ENCODE results near the gene CNBP.

CNBP gene

DNA sequence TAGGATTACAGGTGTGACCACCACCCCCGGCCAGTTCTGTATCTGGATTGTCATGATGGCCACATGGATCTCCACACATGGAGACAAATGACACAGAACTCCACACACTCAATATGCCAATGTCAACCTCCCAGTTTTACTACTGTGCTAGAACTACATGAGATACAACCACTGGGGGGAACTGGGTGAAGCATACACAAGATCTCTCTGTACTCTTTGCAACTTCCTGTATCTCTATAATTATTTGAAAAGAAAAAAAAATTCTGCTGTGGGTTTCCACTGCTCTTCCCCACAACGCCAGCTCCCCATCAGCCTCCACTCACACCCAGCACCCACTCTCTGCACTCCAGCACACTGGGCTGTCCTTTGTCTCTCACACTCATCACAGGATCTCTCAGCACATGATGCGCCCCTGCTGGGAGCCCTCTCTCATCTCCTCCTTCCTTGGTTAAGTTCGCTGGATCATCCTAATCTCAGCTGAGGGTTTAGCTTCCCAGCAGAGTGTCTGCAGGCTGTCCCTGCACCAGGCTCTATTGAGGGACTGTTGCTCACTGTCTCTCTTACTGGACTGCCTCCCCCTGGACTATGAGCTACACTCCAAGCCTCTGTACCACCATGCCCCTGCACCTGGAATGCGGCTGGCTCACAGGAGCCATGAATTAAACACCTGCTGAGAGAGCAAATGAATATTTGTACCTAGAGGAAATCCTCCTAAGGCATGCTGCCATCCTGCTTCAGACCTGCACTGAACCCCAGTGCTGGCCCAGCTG lies 51.4 kb downstream of the CNBP start:
- no peak for DNase-seq (ENCODE audit: low read depth in 1 of 2, low spot score in 1 of 2)

DNA sequence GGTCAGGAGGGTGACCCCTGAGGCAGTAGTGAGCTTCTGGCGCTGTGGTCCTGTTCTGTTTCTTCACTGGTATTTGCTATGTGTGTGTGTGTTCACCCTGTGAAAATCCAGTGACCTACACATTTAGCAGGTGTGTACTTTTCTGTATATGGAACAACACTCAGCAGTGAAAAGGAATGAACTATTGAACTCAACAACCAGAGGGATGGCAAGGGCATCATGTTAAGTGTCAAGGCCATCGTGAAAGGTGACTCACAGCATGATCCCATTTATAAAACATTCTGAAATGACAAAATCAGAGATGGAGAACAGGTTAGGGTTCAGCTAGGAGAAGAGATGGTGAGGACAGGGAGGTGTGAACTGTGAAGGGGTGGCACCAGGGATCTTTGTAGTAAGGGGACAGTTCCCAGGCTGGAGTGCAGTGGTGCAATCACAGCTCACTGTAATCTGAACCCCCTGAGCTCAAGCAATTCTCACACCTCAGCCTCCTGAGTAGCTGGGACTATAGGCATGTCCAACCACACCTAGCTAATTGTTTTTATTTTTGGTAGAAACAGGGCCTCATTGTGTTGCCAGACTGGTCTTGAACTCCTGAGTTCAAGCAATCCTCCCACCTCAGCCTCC lies 52.1 kb downstream of the CNBP start:
- DNase-seq (ENCODE audit: low read depth in 1 of 2, low spot score in 1 of 2), result no peak

DNA sequence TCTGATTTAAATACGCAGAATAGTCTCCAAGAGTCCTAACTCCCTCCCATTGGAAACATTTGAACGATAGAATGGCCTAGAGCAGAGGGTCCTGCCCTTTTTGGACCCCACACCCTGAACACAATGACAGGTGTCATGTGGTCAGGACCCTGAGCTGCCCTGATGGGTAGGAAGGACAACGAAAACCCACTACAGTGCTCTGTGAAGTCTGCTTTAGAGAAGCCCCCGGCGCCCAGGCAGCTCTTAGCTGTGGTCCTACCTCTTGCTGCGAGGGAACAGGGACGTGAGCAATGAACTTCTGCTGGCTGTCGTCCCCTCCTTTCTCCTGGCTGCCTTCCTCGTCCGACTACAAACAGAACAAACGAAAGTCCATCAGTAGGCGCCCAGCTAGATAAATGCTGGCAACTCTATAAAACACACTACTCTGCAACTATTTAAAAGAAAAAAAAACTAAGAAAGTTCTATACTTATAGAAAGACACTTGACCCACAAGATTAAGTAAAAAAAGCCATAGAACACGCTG lies 53.3 kb downstream of the CNBP start:
- DNase-seq (ENCODE audit: low read depth in 1 of 2, low spot score in 1 of 2), result no peak

DNA sequence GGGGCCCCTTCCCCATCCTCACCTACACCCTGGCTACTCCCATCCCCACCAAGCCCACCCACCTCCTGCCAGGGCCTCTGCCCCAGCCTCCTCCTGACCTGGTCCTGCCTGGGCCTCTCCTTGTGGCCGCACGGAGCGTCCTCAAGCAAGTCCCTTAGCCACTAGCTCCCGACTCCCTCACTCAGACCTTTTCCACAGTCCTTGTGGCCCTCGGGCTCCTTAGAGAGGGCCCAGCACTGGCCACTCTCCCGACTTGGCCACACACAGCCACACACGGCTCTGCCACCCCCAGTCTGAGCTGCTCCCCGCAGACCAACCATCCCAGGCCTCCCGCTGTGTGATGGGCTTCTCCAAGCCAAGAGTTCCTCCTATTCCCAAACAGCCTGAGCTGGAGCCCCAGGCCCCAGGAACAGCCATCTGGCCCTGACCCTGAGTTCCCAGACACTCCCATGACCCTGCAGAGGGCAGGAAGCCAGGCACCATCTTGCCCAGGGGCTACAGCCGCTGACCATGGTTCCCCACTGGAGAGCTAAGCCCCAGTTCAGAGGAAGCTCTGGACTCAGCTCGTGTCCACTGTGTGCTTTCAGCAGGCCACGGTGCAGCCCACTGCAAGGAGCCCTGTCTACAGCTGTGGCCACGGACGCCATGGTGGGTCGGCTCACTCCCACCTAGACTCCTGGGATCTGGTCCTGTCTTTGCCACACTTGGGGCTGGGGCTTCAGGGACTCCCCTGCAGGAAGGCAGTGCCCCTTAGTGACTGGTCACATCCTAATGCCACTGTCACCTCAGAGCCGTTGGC lies 55.1 kb downstream of the CNBP start:
- DNase-seq (ENCODE audit: low read depth in 1 of 2, low spot score in 1 of 2), result no peak

DNA sequence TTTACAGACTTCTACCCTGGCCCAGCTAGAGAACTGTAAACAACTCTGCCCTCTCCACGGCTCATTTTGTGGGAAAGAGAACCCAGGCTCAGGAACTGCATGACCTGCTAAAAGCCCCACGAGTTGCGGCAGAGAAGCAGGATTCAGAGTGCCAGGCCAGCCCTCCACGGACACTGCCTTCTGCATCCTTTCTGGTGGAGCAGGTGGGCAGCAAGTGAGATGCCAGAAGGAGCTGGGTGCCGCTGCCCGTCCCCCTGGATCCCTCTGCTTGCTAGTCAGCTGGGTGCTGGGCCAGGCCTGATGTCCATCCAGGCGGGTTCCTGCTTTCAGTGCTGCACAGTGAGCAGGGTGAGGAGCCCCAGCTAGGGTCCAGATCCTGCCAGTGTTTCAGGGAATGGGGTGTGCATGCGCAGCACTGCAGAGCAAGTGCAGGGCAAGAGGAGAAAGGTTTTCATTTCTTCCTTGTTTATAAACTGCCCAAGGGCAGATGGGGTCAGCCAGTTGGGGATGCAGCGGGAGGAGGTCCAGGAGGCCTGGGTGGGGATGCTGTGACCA lies 56.9 kb downstream of the CNBP start:
- no peak for DNase-seq (ENCODE audit: low read depth in 1 of 2, low spot score in 1 of 2)

DNA sequence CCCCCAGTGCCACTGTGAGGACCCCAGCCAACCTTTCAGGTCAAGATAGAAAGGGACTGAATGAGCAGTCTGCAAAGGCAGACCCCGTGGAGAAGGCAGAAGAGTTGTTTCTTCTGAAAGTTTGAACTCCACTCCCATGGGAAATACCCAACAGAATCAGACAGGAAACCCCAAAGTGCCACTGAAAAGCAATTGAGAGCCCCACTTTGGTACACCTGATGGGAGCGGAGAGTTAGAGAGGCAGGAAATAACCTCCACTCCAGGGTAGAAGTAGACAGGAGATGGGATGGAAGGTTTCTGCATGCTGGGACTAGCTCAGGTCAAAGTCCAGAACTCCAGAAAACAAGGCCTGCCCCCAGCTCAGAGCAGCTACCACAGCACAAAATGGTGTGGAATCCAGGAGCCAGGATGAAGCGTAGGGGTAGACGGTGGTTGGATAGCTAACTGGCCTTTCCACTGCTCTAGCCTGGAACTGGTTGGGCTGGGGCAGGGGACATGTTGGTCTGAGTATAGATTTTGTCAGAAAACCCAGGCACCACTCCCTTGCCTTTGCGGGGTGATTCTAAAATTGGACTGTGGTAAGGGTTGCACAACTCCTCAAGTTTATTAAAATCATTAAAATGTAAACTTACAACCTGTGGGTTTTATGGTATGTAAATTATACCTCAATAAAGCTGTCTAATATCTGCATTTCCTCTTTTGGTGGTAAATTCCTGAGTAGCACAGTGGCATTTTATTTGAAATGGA lies 60.2 kb downstream of the CNBP start:
- no peak for DNase-seq (ENCODE audit: low read depth in 1 of 2, low spot score in 1 of 2)

DNA sequence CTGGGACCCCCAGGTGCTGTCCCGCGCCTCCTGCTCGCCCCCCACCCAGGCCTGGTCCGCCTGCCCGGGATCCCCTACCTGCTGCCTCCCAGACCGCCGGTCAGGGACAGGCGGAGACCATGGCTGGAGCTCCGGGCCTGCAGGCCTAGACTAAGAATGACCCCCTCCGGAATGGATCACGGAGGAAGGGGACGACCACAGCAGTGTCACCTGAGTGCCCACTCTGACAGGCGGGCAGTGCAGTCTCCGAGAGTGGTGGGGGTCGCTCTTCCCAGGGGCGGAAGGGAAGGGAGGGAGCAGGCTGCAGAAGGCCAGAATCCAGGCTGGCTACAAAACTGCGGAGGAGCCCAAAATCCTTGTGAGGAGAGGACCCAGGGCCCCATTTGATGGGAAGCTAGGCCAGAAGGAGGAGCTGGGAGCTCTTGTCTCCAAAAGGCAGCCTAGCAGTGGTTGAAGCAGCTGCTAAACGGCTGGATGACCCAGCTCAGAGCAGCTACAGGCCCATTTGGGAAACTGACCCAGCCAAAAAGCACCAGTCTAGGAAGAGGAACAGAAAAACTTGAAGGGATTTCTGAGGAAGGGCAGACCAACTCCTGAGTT lies 61.2 kb downstream of the CNBP start:
- DNase-seq (ENCODE audit: low read depth in 1 of 2, low spot score in 1 of 2), result no peak

DNA sequence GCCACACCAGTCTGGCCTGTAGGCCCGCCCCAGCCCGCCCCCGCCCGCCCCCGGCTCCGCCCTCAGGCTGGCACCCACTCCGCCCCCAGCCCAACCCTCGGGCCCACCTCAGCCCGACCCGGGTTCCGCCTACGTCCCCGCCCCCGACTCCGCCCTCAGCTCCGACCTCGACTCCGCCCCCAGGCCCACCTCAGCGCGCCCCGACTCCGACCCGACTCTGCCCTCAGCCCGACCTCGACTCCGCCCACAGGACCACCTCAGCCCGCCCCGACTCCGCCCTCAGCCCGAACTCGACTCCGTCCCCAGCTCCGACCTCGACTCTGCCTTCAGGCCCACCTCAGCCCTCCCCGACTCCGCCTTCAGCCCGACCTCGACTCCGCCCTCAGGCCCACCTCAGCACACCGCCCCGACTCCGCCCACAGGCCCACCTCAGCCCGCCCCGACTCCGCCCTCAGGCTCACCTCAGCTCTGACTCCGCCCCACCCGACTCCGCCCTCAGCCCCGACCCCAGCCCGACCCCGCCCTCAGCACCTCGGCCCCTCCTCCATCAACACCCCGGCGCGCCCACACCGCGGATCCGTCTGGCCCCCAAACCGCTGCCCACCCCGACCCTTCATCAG lies 61.8 kb downstream of the CNBP start, which contains the start of gene RAB43:
RAB43 (minus strand) TSS at position 13 of the 620 bp plus-strand sequence. CDS start 315 bp downstream, outside the sequence.
- peak; percentile 76 to 80 for DNase-seq (ENCODE audit: low read depth in 1 of 2, low spot score in 1 of 2)

DNA sequence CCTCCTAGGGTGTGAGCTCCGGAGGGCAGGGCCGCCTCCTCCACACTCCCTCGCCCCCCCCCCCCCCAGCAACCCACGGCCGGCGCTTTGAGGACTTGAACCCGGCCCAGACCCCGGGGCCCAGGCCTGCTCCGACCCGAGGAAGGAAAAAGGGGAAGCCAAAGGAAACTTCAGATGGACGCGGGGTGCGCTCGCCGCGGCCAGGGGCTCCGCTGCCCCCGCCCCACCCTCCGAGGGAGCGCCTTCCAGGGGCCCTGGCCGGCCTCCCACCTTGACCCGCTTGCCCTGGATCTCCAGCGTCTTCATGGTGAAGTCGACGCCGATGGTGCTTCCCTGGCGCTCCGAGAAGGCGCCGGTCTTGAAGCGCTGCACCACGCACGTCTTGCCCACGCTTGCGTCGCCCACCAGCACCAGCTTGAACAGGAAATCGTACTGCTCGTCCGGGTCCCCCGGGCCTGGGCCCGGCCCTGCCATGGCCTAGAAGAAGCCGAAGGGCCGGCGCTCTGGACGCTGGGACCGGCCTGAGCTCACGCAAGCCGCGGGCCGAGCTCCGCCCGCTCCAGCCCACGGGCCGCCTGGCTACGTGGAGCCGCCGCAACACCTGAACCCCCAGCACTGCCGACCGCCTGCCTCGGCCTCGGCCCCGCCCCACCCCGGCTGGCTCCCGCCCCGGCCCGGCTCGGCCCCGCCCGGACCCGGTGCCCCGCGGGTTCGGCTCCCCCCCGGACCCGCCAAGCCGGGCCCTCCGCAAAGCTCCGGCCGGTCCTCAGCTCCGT lies 62.5 kb downstream of the CNBP start:
- DNase-seq (ENCODE audit: low read depth in 1 of 2, low spot score in 1 of 2), result peak in 1 of 2 donors; percentile 35

DNA sequence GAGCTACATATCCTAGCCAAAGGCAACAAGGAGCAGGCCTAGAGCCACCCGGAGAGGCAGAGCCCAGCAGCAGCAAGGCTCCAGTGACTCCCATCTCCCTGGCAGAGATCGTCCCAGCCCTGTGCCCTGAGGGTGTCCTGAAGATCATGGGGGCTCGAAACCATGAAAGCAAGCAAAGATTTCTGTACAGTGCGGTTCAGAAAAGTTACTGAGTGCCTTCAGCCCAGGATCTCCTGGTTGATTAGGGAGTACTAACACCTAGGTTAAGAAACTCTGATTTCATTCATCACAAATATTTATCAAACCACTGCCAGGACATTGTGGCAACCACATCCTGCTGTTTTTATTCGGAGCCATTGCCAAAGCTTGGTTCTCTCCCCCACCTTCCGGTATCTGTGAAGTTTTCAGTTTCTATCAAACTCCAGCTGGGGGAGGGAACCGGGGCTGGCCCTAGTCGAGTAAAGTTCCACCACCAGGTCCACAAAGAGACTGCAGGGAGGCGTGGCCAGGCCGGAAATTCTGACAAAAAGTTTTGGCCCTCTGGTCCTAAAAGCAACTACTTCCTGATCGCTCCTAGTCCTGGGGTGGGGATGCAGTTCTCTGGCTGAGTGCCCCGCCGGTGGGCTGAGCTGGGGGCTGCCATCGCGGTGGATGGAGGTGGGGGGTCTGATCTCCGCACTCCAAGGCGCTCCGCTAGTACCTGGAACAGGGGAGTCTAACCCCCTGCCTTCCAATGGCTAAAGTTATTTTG lies 63.3 kb downstream of the CNBP start:
- peak; percentile 73 to 75 for DNase-seq (ENCODE audit: low read depth in 1 of 2, low spot score in 1 of 2)

DNA sequence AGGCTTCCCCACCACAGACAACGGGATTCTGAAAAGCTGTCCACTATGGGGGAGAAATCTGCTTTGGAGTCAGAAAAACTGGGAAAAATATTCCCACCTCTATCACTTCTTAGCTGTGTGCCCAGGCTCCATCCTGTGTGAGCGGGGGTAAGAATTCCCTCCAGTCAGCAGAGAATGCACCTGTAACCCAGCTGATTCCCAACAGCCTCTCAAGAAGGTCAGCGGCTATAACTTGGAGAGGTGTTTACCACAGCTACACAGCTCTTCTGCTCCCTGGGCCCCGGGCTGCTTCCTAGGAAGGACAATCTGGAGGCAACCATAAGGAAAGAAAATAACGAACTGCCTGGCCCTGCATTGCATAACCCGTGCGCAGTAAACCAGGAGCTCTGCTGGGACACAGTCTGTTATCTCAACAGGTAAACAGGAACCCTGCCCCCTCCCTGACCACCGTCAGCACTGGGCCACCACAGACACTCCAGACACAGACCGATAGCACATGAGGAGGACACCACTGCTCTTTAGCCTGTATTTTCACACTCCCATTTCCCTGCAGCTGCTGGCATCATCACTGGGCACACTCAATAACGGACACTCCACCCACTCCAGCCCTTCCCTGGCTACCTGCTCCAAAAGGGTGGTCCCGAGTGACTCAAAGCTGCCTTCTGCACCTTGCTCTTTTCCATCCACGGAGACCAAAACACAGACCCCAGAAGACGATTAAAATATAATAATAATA lies 64.2 kb downstream of the CNBP start:
- DNase-seq (ENCODE audit: low read depth in 1 of 2, low spot score in 1 of 2), result no peak

DNA sequence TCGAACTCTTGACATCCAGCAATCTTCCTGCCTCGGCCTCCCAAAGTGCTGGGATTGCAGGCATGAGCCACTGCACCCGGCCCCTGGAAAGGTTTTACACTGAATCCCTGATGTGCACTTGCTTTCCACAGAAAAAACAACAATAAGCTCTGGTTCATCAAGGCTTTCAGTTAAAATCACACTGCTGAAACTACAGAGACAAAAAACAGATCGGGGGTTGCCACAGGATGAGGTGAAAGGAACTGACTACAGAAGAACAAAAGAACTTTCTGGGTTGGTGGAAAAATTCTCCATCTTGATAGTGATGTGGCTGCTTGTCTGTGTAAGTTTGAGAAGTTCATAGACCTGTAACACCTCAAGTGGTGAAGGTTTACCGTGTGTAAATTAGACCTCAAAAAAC lies 65.0 kb downstream of the CNBP start:
- no peak for DNase-seq (ENCODE audit: low read depth in 1 of 2, low spot score in 1 of 2)
